NCI-H446 (cell line): ENCODE data around the gene RPS6KA2.
"Not testable (repeated sequence)": the region's sequence is repeated elsewhere in the genome, so short reads cannot be mapped to it uniquely, and the experiment has no call there.

Source experiments
- DNase-seq, 2 experiments: peaks; one replicate each; lab custom pipeline; 2025; lab: John Stamatoyannopoulos, UW

Gene RPS6KA2

GRCh38 chr6:166591961-166592520 is 35.0 kb downstream of the RPS6KA2 start:
- DNase-seq: no peak

GRCh38 chr6:166591026-166591425 is 36.0 kb downstream of the RPS6KA2 start:
- DNase-seq: no peak

- DNase-seq: no peak
Observed at GRCh38 chr6:166589786-166590574, 37.1 kb downstream of the RPS6KA2 start.

- no peak for DNase-seq
Observed at GRCh38 chr6:166589337-166589731, 37.7 kb downstream of the RPS6KA2 start.

- DNase-seq: no peak
Observed at GRCh38 chr6:166588691-166589336, 38.2 kb downstream of the RPS6KA2 start.

GRCh38 chr6:166587631-166588413 is 39.2 kb downstream of the RPS6KA2 start:
- DNase-seq: no peak

GRCh38 chr6:166586424-166587156 is 40.5 kb downstream of the RPS6KA2 start, which contains the start of gene RAMACL:
TSS of gene RAMACL (minus strand) at chr6:166586678. CDS start at chr6:166586477, 201 bp downstream.
- no peak for DNase-seq

- DNase-seq: no peak
Observed at GRCh38 chr6:166584853-166585429, 42.1 kb downstream of the RPS6KA2 start.

- no peak for DNase-seq
Observed at GRCh38 chr6:166584155-166584554, 42.9 kb downstream of the RPS6KA2 start.

- DNase-seq: no peak
Observed at GRCh38 chr6:166583230-166583965, 43.7 kb downstream of the RPS6KA2 start.

GRCh38 chr6:166582258-166582657 is 44.8 kb downstream of the RPS6KA2 start:
- no peak for DNase-seq

GRCh38 chr6:166581801-166582200 is 45.2 kb downstream of the RPS6KA2 start:
- not testable (repeated sequence) for DNase-seq

GRCh38 chr6:166581091-166581511 is 46.0 kb downstream of the RPS6KA2 start:
- DNase-seq: no peak

- DNase-seq: no peak
Observed at GRCh38 chr6:166580076-166581050, 46.7 kb downstream of the RPS6KA2 start.

- no peak for DNase-seq
Observed at GRCh38 chr6:166579237-166579850, 47.7 kb downstream of the RPS6KA2 start.

GRCh38 chr6:166578536-166579236 is 48.4 kb downstream of the RPS6KA2 start:
- DNase-seq: no peak

GRCh38 chr6:166575205-166575604 is 51.8 kb downstream of the RPS6KA2 start:
- no peak for DNase-seq
